Fibroblast of the conjunctiva (primary cell): Measurements from ENCODE around the gene CPLANE2.
"Not testable (repeated sequence)": the region's sequence is repeated elsewhere in the genome, so short reads cannot be mapped to it uniquely, and the experiment has no call there.

Source experiments
- DNase-seq: peaks from one replicate; pipeline ENCODE4 v3.0.0-alpha.2; 2010; ENCODE audit warnings: low read depth

CPLANE2 gene

GRCh38 chr1:16236511-16237342 lies at the start of gene CPLANE2:
Gene CPLANE2, minus strand, starts transcription at chr1:16237183. Its CDS starts 441 bp downstream, at chr1:16236742.
- peak; percentile 86 for DNase-seq

- DNase-seq = no peak
Observed at GRCh38 chr1:16286122-16286521, 49.1 kb upstream of the CPLANE2 start.

- no peak for DNase-seq
Observed at GRCh38 chr1:16281765-16282164, 44.8 kb upstream of the CPLANE2 start.

GRCh38 chr1:16279186-16279585 lies 42.2 kb upstream of the CPLANE2 start:
- no peak for DNase-seq

- no peak for DNase-seq
Observed at GRCh38 chr1:16276302-16277030, 39.5 kb upstream of the CPLANE2 start.

GRCh38 chr1:16275591-16275990 lies 38.6 kb upstream of the CPLANE2 start:
- DNase-seq = no peak

- no peak for DNase-seq
Observed at GRCh38 chr1:16267690-16268180, 30.8 kb upstream of the CPLANE2 start.

GRCh38 chr1:16266411-16267118 lies 29.6 kb upstream of the CPLANE2 start:
- no peak for DNase-seq

- no peak for DNase-seq
Observed at GRCh38 chr1:16262067-16262466, 25.1 kb upstream of the CPLANE2 start.

GRCh38 chr1:16260814-16261213 lies 23.8 kb upstream of the CPLANE2 start:
- DNase-seq = no peak

GRCh38 chr1:16258591-16259135 lies 21.7 kb upstream of the CPLANE2 start:
- no peak for DNase-seq

- DNase-seq = no peak
Observed at GRCh38 chr1:16257968-16258367, 21.0 kb upstream of the CPLANE2 start.

GRCh38 chr1:16257556-16257955 lies 20.6 kb upstream of the CPLANE2 start:
- DNase-seq = not testable (repeated sequence)

GRCh38 chr1:16256478-16256877 lies 19.5 kb upstream of the CPLANE2 start:
- DNase-seq = no peak

- DNase-seq = no peak
Observed at GRCh38 chr1:16254263-16254928, 17.4 kb upstream of the CPLANE2 start.

GRCh38 chr1:16253332-16253922 lies 16.4 kb upstream of the CPLANE2 start:
- no peak for DNase-seq

GRCh38 chr1:16252912-16253311 lies 15.9 kb upstream of the CPLANE2 start:
- no peak for DNase-seq

- no peak for DNase-seq
Observed at GRCh38 chr1:16251381-16251780, 14.4 kb upstream of the CPLANE2 start.

- no peak for DNase-seq
Observed at GRCh38 chr1:16250524-16251251, 13.7 kb upstream of the CPLANE2 start.

- peak; percentile 61 for DNase-seq
Observed at GRCh38 chr1:16249596-16250241, 12.7 kb upstream of the CPLANE2 start.
